ENCODE data around the gene CDIP1.

GRCh38 chr16:4570688-4571321 lies 32.2 kb upstream of the CDIP1 start:
- TF ChIP-seq, protein P1, sequence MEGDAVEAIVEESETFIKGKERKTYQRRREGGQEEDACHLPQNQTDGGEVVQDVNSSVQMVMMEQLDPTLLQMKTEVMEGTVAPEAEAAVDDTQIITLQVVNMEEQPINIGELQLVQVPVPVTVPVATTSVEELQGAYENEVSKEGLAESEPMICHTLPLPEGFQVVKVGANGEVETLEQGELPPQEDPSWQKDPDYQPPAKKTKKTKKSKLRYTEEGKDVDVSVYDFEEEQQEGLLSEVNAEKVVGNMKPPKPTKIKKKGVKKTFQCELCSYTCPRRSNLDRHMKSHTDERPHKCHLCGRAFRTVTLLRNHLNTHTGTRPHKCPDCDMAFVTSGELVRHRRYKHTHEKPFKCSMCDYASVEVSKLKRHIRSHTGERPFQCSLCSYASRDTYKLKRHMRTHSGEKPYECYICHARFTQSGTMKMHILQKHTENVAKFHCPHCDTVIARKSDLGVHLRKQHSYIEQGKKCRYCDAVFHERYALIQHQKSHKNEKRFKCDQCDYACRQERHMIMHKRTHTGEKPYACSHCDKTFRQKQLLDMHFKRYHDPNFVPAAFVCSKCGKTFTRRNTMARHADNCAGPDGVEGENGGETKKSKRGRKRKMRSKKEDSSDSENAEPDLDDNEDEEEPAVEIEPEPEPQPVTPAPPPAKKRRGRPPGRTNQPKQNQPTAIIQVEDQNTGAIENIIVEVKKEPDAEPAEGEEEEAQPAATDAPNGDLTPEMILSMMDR (conservative IDR thresholded peaks at IDR 0.05), result no peak
- TF ChIP-seq ZFX (IDR thresholded peaks at IDR 0.05), result no peak
